ENCODE data around the gene TRIM27.
"Not testable (repeated sequence)": the region's sequence is repeated elsewhere in the genome, so short reads cannot be mapped to it uniquely, and the experiment has no call there.

Gene TRIM27

GRCh38 chr6:28923318-28924102 is at the start of gene TRIM27:
Gene TRIM27, minus strand, starts transcription at chr6:28923985. Its CDS starts 353 bp downstream, at chr6:28923632.
- peak; percentile 71 to 80 for DNase-seq (ENCODE audit: low read depth in 2 of 2)

DNA sequence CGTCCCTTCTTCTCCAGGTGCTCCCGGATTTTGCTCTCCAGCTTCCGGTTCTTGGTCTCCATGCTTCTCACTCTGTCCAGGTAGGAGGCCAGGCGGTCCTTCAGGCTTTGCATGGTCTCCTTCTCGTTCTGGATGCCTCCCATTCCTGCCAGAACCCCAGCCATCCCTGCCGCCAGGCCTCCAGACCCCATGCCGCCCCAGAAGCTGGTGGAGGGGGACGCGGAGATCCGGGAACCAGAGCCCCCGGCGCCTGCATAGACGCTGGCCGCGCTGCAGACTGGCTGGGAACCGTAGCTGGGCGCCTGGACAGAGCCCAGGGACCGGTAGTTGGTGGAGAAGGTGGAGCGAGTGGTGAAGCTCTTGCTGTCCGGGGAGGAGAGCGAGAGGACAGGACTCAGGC is 46.3 kb upstream of the TRIM27 start:
- DNase-seq (ENCODE audit: low read depth in 2 of 2): not testable (repeated sequence)

DNA sequence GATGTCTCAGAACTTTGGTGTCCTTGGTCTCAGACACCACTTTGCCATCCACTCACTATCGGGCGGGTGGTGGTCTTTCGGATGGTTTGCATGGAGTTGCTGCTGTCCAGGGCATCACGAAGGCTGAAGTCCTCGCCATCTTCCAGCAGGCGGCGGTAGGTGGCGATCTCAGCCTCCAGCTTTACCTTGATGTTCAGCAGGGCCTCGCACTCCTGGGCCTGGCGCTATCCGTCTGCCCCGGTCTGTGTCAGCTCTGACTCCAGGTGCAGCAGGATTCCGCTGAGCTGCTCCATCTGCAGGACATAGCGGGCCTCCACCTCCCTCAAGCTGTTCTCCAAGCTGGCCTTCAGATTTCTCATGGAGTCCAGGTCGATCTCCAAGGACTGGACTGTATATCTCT is 45.3 kb upstream of the TRIM27 start:
- no peak for DNase-seq (ENCODE audit: low read depth in 2 of 2)

- DNase-seq (ENCODE audit: low read depth in 2 of 2): no peak
Observed at GRCh38 chr6:28968476-28968875, 44.7 kb upstream of the TRIM27 start.

GRCh38 chr6:28965706-28966105 is 41.9 kb upstream of the TRIM27 start:
- no peak for DNase-seq (ENCODE audit: low read depth in 2 of 2)

DNA sequence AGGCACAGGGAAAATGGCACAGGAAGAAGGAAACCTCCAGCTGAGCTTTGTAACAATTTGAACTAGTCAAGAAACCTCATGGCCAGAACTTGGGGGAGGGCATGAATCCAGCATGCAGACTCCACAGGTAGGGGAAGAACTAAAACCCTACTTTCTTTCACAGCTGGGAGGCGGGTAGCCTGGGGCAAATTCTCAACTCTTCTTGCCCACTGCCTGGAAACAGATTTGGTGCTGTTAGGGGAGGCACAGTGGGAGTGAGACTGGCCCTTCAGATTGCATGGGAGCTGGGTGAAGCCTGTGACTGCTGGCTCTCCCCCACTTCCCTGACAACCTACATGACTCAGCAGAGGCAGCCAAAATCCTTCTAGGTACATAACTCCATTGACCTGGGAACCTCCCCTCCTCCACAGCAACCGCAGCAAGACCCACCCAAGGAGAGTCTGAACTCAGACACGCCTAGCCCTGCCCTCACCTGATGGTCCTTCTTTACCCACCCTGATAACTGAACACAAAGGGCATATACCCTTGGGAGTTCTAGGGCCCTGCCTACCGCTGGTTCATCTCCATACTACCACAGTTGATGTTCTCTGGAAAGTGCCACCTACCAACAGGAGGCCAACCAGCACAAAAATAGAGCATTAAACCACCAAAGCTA is 37.2 kb upstream of the TRIM27 start:
- no peak for DNase-seq (ENCODE audit: low read depth in 2 of 2)

DNA sequence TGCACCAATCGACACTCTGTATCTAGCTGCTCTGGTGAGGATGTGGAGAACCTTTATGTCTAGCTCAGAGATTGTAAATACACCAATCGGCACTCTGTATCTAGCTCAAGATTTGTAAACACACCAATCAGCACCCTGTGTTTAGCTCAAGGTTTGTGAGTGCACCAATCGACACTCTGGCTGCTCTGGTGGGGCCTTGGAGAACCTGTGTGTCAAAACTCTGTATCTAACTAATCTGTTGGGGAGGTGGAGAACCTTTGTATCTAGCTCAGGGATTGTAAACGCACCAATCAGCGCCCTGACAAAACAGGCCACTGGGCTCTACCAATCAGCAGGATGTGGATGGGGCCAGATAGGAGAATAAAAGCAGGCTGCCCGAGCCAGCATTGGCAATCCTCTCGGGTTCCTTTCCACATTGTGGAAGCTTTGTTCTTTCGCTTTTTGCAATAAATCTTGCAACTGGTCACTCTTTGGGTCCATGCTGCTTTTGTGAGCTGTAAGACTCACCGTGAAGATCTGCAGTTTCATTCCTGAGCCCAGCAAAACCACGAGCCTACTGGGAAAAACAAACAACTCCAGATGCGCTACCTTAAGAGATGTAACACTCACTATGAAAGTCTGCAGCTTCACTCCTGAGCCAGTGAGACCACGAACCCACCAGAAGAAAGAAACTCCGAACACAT is 34.9 kb upstream of the TRIM27 start:
- not testable (repeated sequence) for DNase-seq (ENCODE audit: low read depth in 2 of 2)

DNA sequence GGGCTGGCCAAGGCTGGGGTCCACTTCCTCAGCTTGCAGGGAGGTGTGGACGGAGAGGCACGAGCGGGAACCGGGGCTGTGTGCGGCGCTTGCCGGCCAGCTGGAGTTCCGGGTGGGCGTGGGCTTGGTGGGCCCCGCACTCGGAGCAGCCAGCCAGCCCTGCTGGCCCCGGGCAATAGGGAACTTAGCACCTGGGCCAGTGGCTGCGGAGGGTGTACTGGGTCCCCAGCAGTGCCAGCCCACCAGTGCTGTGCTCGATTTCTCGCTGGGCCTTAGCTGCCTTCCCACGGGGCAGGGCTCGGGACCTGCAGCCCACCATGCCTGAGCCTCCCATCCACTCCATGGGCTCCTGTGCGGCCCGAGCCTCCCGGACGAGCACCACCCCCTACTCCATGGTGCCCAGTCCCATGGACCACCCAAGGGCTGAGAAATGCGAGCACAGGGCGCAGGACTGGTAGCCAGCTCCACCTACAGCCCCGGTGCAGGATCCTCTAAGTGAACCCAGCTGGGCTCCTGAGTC is 34.1 kb upstream of the TRIM27 start:
- not testable (repeated sequence) for DNase-seq (ENCODE audit: low read depth in 2 of 2)

DNA sequence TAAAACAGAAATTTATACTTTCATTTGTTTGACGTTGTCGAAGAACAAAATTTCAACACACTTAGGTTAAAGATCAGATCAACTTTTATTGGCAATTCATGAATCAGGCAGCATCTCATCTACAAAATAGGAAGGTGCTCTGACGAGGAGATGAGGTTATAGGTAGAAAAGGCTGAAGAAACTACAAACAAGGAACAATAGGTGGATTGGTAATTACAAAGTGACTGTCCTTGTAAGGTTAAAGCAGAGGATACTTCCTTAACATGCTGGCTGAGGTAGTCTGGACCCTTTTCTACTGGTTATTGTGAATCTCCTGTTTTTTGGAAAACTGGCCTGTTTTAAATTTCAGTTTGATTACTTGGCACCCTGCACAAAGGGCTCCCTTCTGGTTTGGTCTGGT is 32.5 kb upstream of the TRIM27 start:
- DNase-seq (ENCODE audit: low read depth in 2 of 2): no peak

DNA sequence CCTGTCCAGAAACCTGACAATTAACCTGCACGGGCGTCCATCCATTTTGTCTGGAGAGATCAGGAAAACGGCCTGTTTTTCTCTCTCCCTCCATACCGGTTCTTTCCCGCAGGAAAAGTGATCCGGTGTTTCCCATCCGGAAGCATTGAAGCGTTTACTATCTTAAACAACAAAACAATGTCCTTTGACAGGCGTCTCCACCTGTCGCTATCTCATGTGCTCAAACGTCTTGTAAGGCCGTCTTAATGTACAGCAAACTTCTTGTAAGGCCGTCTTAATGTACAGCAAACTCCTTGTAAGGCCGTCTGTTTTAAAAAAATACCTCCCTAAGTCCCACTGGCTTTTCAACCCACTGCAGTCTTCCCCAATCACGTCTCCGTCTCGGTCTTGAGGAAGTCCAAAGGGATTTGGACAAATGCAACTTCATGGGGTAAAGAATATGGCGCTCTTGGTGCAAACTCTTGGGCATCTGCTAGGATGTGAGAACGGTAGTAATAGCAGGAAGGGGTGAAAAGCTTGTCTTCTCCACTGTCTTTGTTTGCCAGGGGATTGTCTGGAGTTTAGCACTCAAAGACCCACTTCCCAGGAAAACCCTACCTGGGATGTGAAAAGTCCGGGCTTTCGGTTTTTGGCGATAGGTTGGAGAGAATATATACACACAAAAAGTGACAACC is 29.9 kb upstream of the TRIM27 start:
- no peak for DNase-seq (ENCODE audit: low read depth in 2 of 2)

DNA sequence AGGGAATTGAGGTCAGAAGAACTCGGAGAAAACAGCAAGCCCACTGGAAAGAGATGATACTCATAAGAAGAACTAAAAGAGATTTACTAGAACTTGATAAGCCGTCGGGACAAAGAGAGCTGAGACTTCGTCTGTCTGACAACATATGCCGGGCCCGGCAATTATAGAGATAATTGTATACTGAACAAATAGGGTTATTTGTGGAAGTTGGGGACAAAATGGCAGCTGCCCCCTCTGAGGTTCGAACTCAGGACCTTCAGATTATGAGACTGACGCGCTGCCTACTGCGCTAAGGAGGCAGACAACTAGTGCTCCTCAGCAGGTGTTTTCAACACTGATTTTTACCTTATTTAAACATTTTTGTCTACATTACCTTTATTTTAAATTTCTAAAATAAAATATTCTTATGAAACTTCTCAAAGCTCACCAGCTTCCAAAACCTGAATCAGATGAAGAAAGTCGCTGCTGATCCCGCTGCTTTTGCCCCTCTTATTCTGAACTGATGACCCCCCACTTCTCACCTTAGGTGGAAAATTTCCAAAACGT is 29.3 kb upstream of the TRIM27 start:
- peak; percentile 61 to 68 for DNase-seq (ENCODE audit: low read depth in 2 of 2)

- not testable (repeated sequence) for DNase-seq (ENCODE audit: low read depth in 2 of 2)
Observed at GRCh38 chr6:28949656-28950195, 25.9 kb upstream of the TRIM27 start.

- DNase-seq (ENCODE audit: low read depth in 2 of 2): no peak
Observed at GRCh38 chr6:28948782-28949486, 25.1 kb upstream of the TRIM27 start.

GRCh38 chr6:28947831-28948270 is 24.1 kb upstream of the TRIM27 start:
- DNase-seq (ENCODE audit: low read depth in 2 of 2): no peak

GRCh38 chr6:28947067-28947765 is 23.4 kb upstream of the TRIM27 start:
- no peak for DNase-seq (ENCODE audit: low read depth in 2 of 2)

DNA sequence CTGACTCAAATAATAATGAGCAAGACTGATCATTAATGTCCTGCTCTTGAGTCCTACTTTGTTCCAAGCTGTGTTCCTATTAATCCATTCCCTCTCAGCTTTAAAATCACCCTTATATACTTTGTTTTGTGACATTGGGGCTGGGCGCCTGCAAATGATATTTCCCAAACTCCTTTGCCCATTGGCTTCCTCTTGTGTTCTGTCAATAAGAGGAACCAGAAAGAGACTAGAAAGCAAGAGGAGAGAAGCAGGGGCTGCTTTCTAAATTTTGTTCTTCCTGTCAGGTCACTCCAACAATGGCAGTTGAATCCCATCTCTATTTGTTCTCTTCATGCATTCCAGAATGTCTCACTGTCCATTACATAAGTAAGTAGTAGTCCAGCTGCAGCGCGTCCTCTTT is 21.6 kb upstream of the TRIM27 start:
- DNase-seq (ENCODE audit: low read depth in 2 of 2): no peak

DNA sequence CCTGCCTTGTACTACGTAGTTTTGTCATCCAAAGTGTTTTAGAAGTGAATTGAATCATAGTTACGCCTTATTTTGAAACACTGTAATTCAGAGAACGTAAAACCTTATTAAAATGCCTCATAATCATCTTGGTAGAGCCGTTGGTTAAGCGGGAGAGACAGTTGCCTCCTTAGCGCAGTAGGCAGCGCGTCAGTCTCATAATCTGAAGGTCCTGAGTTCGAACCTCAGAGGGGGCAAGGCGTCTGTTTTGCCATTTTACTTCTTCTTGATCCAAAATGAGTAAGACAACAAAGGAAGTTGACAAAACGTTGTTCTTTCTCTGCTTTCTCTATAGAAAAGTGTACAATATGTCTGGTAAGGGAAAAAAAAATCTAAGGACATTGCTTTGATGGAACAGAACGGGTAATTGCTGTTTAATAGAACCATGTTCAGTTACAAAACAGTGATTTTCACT is 20.7 kb upstream of the TRIM27 start:
- peak; percentile 66 to 74 for DNase-seq (ENCODE audit: low read depth in 2 of 2)

- peak; percentile 68 to 77 for DNase-seq (ENCODE audit: low read depth in 2 of 2)
Observed at GRCh38 chr6:28943557-28944411, 20.0 kb upstream of the TRIM27 start.

DNA sequence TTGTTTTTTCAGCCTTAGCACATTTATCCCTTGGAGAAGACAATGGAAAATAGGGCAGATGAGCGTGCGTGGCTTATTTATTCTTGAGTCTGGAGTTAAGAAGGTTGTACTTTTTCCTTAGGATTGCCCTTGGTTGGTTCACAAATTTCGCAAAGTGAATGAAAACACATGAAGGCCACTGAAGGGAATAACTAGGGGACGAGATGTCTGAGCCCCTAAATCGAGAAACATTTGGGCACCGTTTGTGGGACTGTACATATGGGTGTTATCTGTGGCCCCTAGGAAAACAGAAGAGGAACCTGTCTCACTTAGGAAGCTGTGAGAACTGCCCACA is 19.4 kb upstream of the TRIM27 start:
- DNase-seq (ENCODE audit: low read depth in 2 of 2): no peak
